PC-3 (cell line): ENCODE data around the gene HIF1AN.

Experiments used
- CTCF ChIP-seq: fragments of 300-600 bp; sonication (generic); conservative IDR thresholded peaks from 2 replicates; pipeline ENCODE4 v1.5.1; 2017; ENCODE audit warnings: antibody characterized with exemption, low read depth, mild to moderate bottlenecking, low read length
- EZH2 ChIP-seq: fragments of 300-600 bp; sonication (generic); IDR thresholded peaks from one replicate; pipeline ENCODE4 v1.6.1; 2017; ENCODE audit warnings: antibody characterized with exemption, mild to moderate bottlenecking, low read length; ENCODE audit not compliant: unreplicated experiment

GRCh38 chr10:100531761-100532160 is 4.0 kb upstream of the HIF1AN start:
- TF ChIP-seq EZH2 (no peak), CTCF (no peak)
